Astrocyte of the spinal cord (primary cell): Measurements from ENCODE around the gene GOLGA3.
A peak's percentile ranks its signal among the peaks of the same experiment; 100 is the strongest.

Experiments used
- DNase-seq: peaks from one replicate; pipeline ENCODE4 v3.0.0; 2011; ENCODE audit warnings: low read depth, low spot score
- H3K4me3 ChIP-seq: 2 replicates; pipeline ENCODE4 v1.5.1; 2011; ENCODE audit warnings: low read depth, mild to moderate bottlenecking, low read length, moderate library complexity
- in situ Hi-C: cut with HindIII; loops from 2 replicates; pipeline ENCODE4 v1.10.0; 2017; ENCODE audit warnings: low sequenced_read_pairs
- TF ChIP-seq, protein P1 (sequence below): IDR thresholded peaks from 2 replicates; pipeline ENCODE4 v1.5.1; 2012; ENCODE audit warnings: low read depth, mild to moderate bottlenecking, low read length, inconsistent platforms

Gene GOLGA3

DNA sequence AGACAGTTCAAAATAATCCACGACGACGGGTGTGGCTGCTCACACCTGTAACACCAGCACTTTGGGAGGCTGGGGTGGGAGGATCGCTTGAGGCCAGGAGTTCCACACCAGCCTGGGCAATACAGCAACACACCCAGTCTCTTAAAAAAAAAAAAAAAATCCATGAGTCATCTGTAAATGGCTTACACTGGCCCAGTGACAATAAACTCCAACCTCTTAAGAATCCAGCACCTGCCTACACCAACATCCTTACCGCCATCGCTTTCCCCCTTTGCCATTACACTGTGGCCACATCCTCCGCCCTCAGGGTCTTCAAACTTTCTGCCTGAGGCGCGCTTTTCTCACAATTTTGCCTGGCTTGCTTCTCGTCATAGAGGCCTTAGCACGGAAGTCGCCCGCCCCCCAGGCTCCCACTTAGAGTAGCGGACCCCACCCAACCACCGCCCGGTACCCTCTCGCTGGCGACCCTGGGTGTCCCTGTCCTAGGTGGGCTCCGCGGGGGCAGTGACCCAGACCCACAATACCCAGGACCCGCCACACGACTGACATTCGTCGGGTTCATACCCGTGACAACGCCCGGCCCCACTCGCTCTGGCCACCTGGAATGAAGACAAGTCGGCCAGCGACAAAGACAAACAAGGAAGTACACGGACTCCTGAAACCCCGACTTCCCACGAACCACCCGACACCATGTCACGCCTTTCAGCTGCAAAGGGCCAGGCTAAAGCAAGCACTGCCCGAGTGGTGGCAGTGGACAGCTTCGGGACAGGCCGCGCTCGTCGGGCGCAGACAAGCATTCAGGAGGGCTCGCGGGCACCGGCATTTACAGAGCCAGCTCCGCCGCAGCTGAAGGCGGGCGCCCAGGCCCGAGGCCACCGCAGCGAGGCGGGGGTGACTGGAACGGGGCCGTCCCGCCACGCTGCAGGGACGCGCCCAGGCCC lies 636 bp downstream of the GOLGA3 start:
- TF ChIP-seq, protein P1, sequence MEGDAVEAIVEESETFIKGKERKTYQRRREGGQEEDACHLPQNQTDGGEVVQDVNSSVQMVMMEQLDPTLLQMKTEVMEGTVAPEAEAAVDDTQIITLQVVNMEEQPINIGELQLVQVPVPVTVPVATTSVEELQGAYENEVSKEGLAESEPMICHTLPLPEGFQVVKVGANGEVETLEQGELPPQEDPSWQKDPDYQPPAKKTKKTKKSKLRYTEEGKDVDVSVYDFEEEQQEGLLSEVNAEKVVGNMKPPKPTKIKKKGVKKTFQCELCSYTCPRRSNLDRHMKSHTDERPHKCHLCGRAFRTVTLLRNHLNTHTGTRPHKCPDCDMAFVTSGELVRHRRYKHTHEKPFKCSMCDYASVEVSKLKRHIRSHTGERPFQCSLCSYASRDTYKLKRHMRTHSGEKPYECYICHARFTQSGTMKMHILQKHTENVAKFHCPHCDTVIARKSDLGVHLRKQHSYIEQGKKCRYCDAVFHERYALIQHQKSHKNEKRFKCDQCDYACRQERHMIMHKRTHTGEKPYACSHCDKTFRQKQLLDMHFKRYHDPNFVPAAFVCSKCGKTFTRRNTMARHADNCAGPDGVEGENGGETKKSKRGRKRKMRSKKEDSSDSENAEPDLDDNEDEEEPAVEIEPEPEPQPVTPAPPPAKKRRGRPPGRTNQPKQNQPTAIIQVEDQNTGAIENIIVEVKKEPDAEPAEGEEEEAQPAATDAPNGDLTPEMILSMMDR, result no peak
- in situ Hi-C loops, result no loop called here
- DNase-seq, result peak; percentile 80
- H3K4me3 ChIP-seq, result peak overlapping the region; percentile 89

DNA sequence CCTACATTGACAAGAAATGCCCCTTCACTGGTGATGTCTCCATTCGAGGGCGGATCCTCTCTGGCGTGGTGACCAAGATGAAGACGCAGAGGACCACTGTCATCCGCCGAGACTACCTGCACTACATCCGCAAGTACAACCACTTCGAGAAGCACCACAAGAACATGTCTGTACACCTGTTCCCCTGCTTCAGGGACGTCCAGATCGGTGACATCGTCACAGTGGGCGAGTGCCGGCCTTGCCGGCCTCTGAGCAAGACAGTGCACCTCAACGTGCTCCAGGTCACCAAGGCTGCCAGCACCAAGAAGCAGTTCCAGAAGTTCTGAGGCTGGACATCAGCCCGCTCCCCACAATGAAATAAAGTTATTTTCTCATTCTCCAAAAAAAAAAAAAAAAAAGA lies 2.8 kb downstream of the GOLGA3 start:
- in situ Hi-C loops, result no loop called here
- no peak for DNase-seq
- TF ChIP-seq, protein P1, result no peak
- no peak overlapping the region for H3K4me3 ChIP-seq

DNA sequence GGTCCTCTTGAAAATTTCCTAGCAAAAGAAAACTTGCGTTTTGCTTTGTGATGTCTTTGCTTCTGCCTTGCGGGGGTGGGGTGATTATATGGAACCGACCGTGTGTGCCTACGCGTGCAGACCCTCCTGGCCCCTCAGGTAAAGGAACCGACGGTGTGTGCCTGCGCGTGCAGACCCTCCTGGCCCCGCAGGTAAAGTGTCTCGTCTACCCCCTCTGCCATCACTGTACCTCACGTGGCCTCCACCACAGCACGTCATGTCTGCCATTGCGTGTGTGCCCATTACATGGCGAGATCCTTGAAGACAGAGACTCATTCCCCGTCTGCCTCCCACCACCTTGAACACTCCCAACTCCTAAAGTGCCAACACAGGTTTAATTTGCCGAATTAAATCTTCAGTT lies 3.6 kb downstream of the GOLGA3 start:
- no peak overlapping the region for H3K4me3 ChIP-seq
- TF ChIP-seq, protein P1, result no peak
- no peak for DNase-seq
- in situ Hi-C loops, result no loop called here

DNA sequence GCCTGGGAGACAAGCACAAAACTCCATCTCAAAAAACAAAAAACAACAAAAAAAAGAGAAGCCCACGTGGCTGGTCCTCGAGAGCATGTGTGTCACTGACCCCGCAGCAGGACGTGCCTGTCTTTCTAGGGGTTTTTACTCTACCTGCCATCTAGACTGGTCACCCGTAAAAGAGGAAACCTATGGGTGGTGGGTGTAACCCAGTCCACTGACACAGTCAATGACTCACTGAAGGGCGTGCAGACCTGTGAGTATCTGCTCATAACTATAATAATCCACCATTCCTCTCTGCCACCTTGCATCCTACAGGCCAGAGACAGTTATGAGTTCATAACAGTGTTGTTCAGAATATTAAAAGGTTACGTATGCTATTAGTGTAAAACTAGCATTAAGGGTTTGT lies 4.6 kb downstream of the GOLGA3 start:
- in situ Hi-C loops, result no loop called here
- TF ChIP-seq, protein P1, result no peak
- DNase-seq, result no peak
- no peak overlapping the region for H3K4me3 ChIP-seq

DNA sequence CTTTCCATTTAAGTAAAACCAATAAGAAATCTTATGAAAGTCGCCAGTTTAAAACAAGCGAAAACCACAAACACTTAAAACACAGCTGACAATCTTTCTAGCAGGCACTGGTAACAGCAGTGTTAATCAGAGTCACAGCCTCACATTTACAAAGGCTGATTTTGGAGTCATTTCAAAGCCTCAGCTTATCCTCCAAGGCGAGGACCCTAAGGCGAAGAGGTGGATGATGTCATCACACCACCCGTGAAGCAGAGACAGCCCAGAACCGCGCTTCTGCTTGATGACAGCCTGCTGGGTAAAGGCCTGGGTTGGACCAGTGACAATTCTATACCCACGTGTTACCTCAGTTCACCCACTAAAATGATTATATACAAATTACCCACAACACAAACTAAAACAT lies 10.1 kb downstream of the GOLGA3 start:
- TF ChIP-seq, protein P1, result no peak
- in situ Hi-C loops, result no loop called here
- DNase-seq, result no peak
- no peak overlapping the region for H3K4me3 ChIP-seq

DNA sequence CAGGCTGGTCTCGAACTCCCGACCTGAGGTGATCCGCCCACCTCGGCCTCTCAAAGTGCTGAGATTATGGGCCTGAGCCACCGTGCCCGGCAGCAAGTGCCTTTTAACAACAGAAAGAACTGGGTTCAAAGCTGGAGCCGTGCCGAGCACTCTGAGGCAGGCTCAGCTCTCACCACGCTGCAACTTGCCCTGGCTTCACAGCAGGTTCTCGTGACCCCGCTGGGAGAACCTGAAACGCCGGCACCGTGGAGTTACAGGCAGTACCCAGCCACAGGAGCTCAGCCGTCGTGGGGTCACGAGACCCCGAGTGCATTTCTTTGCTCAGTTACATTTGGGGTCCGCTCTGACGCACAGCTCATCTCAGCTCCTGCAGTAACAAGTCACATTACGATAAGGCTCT lies 14.4 kb downstream of the GOLGA3 start:
- in situ Hi-C loops, result no loop called here
- DNase-seq, result no peak
- no peak overlapping the region for H3K4me3 ChIP-seq
- TF ChIP-seq, protein P1, result no peak
